HT1080 (cell line): ENCODE measurements around the gene SYNPR. TPM values are rescaled to one million over a fixed set of nuclear protein-coding genes. Genes with fewer than 3 reads are reported as not detected.
"Not testable (repeated sequence)": the region's sequence is repeated elsewhere in the genome, so short reads cannot be mapped to it uniquely, and the experiment has no call there.

Experiments used
- DNase-seq: peaks from one replicate; pipeline ENCODE4 v3.0.0-alpha.2; 2015; ENCODE audit warnings: low read depth
- polyA plus RNA-seq, 2 experiments: library from polyadenylated mRNA; depleted of rRNA; stranded (reverse); fragments of >200 nt; gene quantifications; 2 replicates each; pipeline ENCODE4 v1.2.3, GENCODE V29; 2015
- total RNA-seq: library from RNA; depleted of rRNA; stranded (reverse); fragments of >200 nt; shearing (Covaris generic); gene quantifications from 2 replicates; pipeline ENCODE4 v1.2.3, GENCODE V29; 2014; rRNA removed

SYNPR gene
- not detected in 2 replicates for total RNA-seq
- polyA plus RNA-seq (2015; cell fraction: cytosol; rRNA removed) = not detected in 2 replicates
- not detected in 2 replicates for polyA plus RNA-seq (2015; cell fraction: nucleus; rRNA removed)

GRCh38 chr3:63278171-63279004, at the start of gene SYNPR:
SYNPR (plus strand) TSS chr3:63278308.
- DNase-seq = no peak

GRCh38 chr3:63228677-63229076, 49.4 kb upstream of the SYNPR start:
- DNase-seq = peak; percentile 47

DNA sequence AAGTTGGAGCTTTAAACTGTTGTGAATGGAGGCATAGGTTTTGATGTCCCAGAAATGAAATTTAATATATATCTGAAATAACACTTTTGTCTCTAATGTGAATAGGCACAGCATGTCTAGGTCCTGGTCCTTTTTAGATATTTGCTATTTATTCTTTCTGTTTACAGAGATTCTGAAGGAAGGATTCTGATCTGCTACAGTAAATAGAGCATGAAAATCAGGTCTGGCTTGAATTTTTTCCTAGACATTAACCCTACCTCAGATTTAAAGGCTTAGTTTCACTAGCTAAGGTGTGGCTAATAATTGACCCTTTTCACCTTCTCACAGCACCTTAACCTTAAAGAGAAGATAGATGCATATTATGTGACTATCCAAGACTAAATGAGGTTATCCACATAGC, 48.0 kb upstream of the SYNPR start:
- no peak for DNase-seq

- DNase-seq = no peak
These were observed 46.5 kb upstream of the SYNPR start for GRCh38 chr3:63231643-63232042.

GRCh38 chr3:63232764-63233396, 45.2 kb upstream of the SYNPR start:
- no peak for DNase-seq

GRCh38 chr3:63240381-63240902, 37.7 kb upstream of the SYNPR start:
- DNase-seq = no peak

GRCh38 chr3:63242124-63242523, 36.0 kb upstream of the SYNPR start:
- no peak for DNase-seq

- DNase-seq = no peak
These were observed 33.6 kb upstream of the SYNPR start for GRCh38 chr3:63244486-63244885.

DNA sequence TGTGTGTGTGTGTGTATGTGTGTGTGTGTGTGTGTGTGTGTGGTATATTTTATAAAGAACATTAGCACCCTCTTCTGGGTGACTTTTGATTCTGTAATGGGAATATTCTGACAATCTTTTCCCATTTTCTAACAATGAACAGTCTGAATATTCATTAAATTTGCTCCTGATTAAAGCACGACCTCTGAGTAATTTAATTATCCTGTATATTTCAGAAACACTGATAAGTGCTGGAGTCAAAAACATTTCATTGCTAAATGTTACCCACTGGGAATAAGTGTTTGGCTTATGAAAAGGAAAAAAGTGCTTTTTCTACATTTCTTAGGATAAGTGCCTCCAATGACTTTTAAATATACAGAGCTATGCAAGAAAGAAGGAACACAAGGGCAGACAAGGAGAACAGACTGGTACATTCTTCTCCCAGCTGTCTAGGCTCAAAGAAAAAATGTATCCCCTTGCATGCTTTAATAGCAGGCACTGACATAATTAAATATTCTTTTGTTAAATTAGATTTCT, 32.3 kb upstream of the SYNPR start:
- peak; percentile 5 for DNase-seq

DNA sequence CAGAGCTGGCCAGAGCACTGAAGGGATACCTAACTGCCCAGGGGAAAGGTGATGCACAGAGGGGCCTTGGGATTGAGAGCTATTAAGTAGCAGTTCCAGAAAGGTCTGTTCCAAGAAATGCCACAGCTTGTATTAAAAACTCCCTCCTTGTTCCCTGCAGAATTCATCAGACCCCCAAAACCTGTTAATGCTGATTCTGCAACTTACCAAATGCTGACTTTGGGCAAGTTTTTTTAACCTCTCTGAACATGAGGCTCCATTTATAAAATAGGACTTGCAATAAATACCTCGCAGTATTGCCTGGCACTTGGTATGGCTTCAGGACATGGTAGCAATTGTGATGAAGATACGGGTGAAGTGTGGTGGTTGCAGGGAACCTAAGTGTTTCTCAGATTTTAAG, 30.1 kb upstream of the SYNPR start:
- no peak for DNase-seq

DNA sequence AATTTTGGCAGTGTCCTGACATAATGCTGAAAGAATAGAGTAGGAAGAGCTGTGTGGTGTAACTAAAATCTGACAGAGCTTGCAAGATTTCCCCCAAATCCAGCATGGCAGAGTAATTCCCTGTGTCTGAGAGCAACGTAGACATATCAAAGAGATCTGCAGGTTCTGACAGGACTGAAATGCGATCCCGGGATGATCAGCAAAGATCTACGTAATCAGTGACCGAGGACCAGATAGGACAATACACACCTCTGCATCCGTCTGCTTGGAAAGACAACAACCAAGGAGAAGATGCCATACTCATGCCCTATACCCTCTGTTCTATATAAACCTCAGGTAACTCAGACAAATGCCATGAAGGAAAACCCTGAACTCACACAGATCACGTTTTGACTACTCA, 26.6 kb upstream of the SYNPR start:
- DNase-seq = no peak

DNA sequence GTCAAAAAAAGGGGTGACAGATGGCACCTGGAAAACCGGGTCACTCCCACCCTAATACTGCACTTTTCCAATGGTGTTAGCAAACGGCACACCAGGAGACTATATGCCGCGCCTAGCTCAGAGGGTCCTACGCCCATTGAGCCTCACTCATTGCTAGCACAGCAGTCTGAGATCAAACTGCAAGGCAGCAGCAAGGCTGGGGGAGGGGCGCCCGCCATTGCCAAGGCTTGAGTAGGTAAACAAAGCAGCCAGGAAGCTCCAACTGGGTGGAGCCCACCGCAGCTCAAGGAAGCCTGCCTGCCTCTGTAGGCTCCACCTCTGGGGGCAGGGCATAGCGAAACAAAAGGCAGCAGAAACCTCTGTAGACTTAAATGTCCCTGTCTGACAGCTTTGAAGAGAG, 22.3 kb upstream of the SYNPR start:
- DNase-seq = not testable (repeated sequence)

- no peak for DNase-seq
These were observed 13.4 kb upstream of the SYNPR start for GRCh38 chr3:63264716-63265115.

DNA sequence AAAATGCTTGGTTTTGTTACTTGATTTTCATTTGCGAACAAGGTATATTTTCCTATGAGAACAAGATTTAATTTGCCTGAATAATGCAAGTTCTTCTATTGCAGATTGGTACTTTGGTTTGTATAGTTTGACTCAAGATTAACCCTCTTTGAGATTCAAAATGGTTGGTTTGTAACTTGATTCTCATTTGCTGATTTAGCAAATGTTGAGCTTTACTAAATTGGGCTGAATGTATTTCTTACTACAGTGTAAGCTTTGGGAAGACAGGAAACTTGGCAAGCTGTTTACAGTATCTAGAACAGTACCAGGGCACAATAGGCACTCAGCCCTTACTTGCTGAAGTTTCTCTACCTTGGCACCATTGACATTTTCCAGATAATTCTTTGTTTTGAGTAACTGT, 3.7 kb upstream of the SYNPR start:
- no peak for DNase-seq

DNA sequence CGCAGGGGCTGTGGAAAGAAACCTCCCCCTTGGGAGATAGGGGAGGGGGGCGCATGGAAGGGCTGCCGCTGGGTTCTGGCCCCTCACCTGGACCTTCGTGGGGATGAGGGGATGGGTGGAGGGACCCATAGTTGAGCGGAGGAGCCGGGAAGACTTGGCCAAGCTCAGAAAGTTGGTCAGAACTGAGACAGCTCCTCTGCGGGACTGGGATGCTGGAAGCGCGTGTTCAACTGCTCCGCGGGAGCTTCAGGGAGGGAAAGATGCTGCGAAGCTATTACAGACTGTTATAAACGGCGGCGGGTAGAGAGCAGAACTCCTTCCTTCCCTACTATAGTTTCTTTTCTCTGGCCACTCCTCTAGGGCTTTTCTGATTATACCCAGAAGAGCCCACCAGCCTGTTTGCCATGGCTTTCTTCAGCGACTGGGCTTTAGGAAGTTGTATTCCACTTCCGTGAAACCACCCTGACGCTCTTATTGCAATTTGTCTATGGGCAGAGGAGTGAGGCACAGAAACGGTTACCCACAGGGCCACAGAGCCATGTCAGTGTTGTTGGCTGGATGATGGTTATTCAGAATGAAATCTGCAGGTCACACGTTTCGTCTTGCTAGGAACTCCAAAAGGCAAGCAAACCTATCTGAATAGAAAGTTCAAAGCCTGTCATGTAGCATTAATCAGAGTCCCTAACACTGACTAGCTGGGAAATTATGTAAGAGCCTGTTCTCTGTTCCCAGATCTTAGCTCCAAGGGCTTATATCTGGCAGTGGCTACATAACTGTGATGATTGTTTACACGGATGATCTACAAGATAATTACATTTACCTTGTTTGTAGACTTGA, 1.1 kb downstream of the SYNPR start:
- no peak for DNase-seq

GRCh38 chr3:63287610-63288009, 9.5 kb downstream of the SYNPR start:
- DNase-seq = no peak

DNA sequence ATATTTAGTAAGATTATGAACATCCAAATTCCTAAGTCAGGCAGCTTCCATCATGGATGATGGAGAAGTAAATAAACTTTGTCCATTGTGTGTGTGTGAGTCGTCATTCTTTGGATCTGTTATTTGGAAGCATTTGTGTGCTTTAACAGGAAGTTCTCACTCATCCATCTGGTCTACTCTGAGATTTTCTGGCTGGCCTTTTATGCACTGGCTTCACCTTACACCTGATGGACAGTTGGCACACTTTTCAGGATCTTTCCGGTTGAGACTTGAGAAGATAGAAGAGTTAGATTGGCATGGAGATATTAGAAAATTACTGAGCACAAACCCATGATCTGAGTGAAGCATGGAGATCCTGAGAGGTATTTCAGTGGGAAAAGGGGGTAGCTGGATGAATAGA, 12.6 kb downstream of the SYNPR start:
- DNase-seq = no peak

DNA sequence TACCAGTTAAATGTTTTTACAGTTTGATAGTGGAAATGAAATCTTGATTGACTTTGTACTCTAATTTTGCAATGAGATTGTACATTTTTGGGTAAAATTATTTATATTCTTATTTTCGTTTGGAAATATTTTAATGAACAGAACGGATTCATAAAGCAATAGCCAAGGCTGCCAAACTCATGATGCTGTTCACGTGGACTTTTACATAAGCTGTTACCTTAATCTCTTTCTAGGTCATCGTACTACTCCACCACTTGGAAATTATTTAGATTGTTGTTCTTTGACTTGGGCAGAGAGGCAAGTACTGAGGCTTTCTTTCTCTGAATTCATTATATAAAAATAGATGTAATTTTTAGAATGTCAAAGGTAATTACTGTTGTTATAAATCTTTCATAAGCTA, 16.2 kb downstream of the SYNPR start:
- no peak for DNase-seq

GRCh38 chr3:63295356-63295755, 17.2 kb downstream of the SYNPR start:
- no peak for DNase-seq

- DNase-seq = no peak
These were observed 17.7 kb downstream of the SYNPR start for GRCh38 chr3:63295806-63296205.

GRCh38 chr3:63296249-63296648, 18.1 kb downstream of the SYNPR start:
- DNase-seq = no peak
